GM12878 (cell line): ENCODE results near the gene PHLPP1. TPM values are rescaled to one million over a fixed set of nuclear protein-coding genes. Genes with fewer than 3 reads are reported as not detected.

Experiments
- ATAC-seq: fragments of 200-7000 bp; cut with Tn5 transposase; 3 replicates; pipeline ENCODE4 v1.9.1; 2020; ENCODE audit warnings: mild to moderate bottlenecking, moderate library complexity
- BruUV-seq: library from RNA; stranded (reverse); fragments of 400-500 nt; replicated peaks from 2 replicates; lab custom pipeline; 2021; lab: Mats Ljungman, UMichigan
- CTCF ChIA-PET: fragments of 300-600 bp; sonication (Branson Sonifier 250); formaldehyde crosslinking; extraction: SDS; loops from one replicate; lab custom pipeline; 2021; ENCODE audit warnings: inconsistent platforms; lab: Yijun Ruan, JAX
- POLR2A ChIA-PET: fragments of 350-600 bp; formaldehyde crosslinking; extraction: SDS; loops from one replicate; lab custom pipeline; 2021; ENCODE audit warnings: inconsistent platforms; lab: Charles Lee
- RAD21 ChIA-PET: fragments of 300-600 bp; sonication (Branson Sonifier 250); formaldehyde crosslinking; loops from one replicate; lab custom pipeline; 2023; ENCODE audit warnings: antibody characterized with exemption; ENCODE audit not compliant: unreplicated experiment; lab: Charles Lee
- SMC1A ChIA-PET: fragments of 300-600 bp; sonication (Branson Sonifier 250); formaldehyde crosslinking; loops from one replicate; lab custom pipeline; 2023; ENCODE audit not compliant: unreplicated experiment, uncharacterized antibody; lab: Charles Lee
- DNase-seq: peaks from one replicate; pipeline ENCODE4 v3.0.0-alpha.2; 2011; ENCODE audit warnings: low read depth, low spot score
- FAIRE-seq: peaks from 3 replicates; lab custom pipeline; 2011; peaks lifted over from hg19 to GRCh38; lab: Jason Lieb, UNC
- H2AFZ ChIP-seq: 2 replicates; pipeline ENCODE4 v1.6.0; 2011; ENCODE audit warnings: low read depth, low read length, control low read depth; ENCODE audit not compliant: control insufficient read depth
- H3K27ac ChIP-seq: 2 replicates; pipeline ENCODE4 v1.5.1; 2011; ENCODE audit warnings: control low read depth; ENCODE audit not compliant: control insufficient read depth, insufficient read depth
- H3K27me3 ChIP-seq, 2 experiments: replicated peaks in 1 of 2; 2 replicates each; pipeline versions ENCODE4 v1.6.0 to v1.6.1; 2011; ENCODE audit warnings: low read length in 1 of 2; ENCODE audit not compliant: control insufficient read depth in 2 of 2, insufficient read depth in 2 of 2
- H3K36me3 ChIP-seq, 2 experiments: 2 replicates each; pipeline ENCODE4 v1.5.1; 2011; ENCODE audit warnings: low read length in 1 of 2; ENCODE audit not compliant: control insufficient read depth in 2 of 2, insufficient read depth in 2 of 2
- H3K4me1 ChIP-seq: 2 replicates; pipeline ENCODE4 v1.6.1; 2011; ENCODE audit warnings: mild to moderate bottlenecking, low read length, moderate library complexity, mixed read lengths; ENCODE audit not compliant: control insufficient read depth, insufficient read depth
- H3K4me2 ChIP-seq: 2 replicates; pipeline ENCODE4 v1.6.0; 2011; ENCODE audit warnings: control low read depth; ENCODE audit not compliant: control insufficient read depth, insufficient read depth
- H3K4me3 ChIP-seq: fragments of 200-600 bp; sonication (generic); 2 replicates; pipeline ENCODE4 v1.5.1; 2016
- H3K79me2 ChIP-seq: 2 replicates; pipeline ENCODE4 v1.6.0; 2011; ENCODE audit warnings: low read length; ENCODE audit not compliant: control insufficient read depth, insufficient read depth
- H3K9ac ChIP-seq: 2 replicates; pipeline ENCODE4 v1.8.0; 2011; ENCODE audit warnings: low read length, control low read depth, mixed read lengths; ENCODE audit not compliant: control insufficient read depth, insufficient read depth
- H3K9me3 ChIP-seq: replicated peaks from 3 replicates; pipeline ENCODE4 v1.5.1; 2011; ENCODE audit warnings: mild to moderate bottlenecking, low read length; ENCODE audit not compliant: control insufficient read depth, insufficient read depth
- H4K20me1 ChIP-seq: 2 replicates; pipeline ENCODE4 v1.6.0; 2011; ENCODE audit not compliant: control insufficient read depth, insufficient read depth
- BHLHE40 ChIP-seq, 2 experiments: fragments of 450-650 bp in 1 of 2; IDR thresholded peaks; 2 replicates each; pipeline ENCODE4 v1.6.1; 2011 to 2017; ENCODE audit warnings: low read depth in 2 of 2, borderline replicate concordance in 1 of 2, improper control_type of control experiment in 1 of 2, low read length in 1 of 2, mild to moderate bottlenecking in 1 of 2
- CREB1 ChIP-seq: IDR thresholded peaks from 2 replicates; pipeline ENCODE4 v1.6.1; 2012; ENCODE audit warnings: low read depth, mild to moderate bottlenecking, inconsistent platforms
- CREM ChIP-seq: IDR thresholded peaks from 2 replicates; pipeline ENCODE4 v1.6.1; 2014; ENCODE audit warnings: antibody characterized with exemption, low read depth
- EZH2 ChIP-seq: IDR thresholded peaks from 2 replicates; pipeline ENCODE4 v1.6.1; 2012; ENCODE audit warnings: low read depth, mild to moderate bottlenecking, control low read depth, inconsistent platforms, low read length, borderline replicate concordance; ENCODE audit not compliant: control insufficient read depth
- HCFC1 ChIP-seq: fragments of 150-350 bp; IDR thresholded peaks from 2 replicates; pipeline ENCODE4 v1.6.1; 2014; ENCODE audit warnings: low read length
- IKZF1 ChIP-seq: fragments of 450-650 bp; conservative IDR thresholded peaks from 2 replicates; pipeline ENCODE4 v1.6.1; 2017; ENCODE audit warnings: antibody characterized with exemption, mild to moderate bottlenecking
- IRF4 ChIP-seq: IDR thresholded peaks from 2 replicates; pipeline ENCODE4 v1.6.1; 2011; ENCODE audit warnings: low read depth, low read length
- MYC ChIP-seq: IDR thresholded peaks from 2 replicates; pipeline ENCODE4 v1.6.1; 2011; ENCODE audit warnings: mild to moderate bottlenecking, low read length, moderate library complexity, inconsistent platforms; ENCODE audit not compliant: insufficient read depth, insufficient replicate concordance, insufficient read length, severe bottlenecking
- SIN3A ChIP-seq: IDR thresholded peaks from 2 replicates; pipeline ENCODE4 v1.6.1; 2012; ENCODE audit warnings: low read depth, low read length, improper control_type of control experiment
- TCF12 ChIP-seq: IDR thresholded peaks from 2 replicates; pipeline ENCODE4 v1.6.1; 2011; ENCODE audit warnings: low read depth, mild to moderate bottlenecking, low read length
- WRNIP1 ChIP-seq: IDR thresholded peaks from 2 replicates; pipeline ENCODE4 v1.6.1; 2011; ENCODE audit warnings: low read depth, low read length, improper control_type of control experiment, borderline replicate concordance
- ZBED1 ChIP-seq: IDR thresholded peaks from 2 replicates; pipeline ENCODE4 v1.6.1; 2016; ENCODE audit warnings: borderline replicate concordance
- ZNF274 ChIP-seq: IDR thresholded peaks from one replicate; pipeline ENCODE4 v1.8.0; 2011; ENCODE audit not compliant: insufficient read length, insufficient read depth
- WGBS: methylation state at CpG from one replicate; pipeline ENCODE4 v1.1.6; 2016; ENCODE audit warnings: low lambda C conversion rate; ENCODE audit not compliant: insufficient replicate concordance, insufficient coverage; ENCODE audit errors: missing lambda C conversion rate; 5-methylcytosine and 5-hydroxymethylcytosine counted together
- in situ Hi-C: fragments of 300-500 bp; cut with MboI; formaldehyde crosslinking; loops from 9 replicates; pipeline ENCODE4 v1.14.3; 2018; ENCODE audit warnings: mixed read lengths
- intact Hi-C: fragments of 100-400 bp; cut with micrococcal nuclease; formaldehyde crosslinking; loops from one replicate; pipeline ENCODE4 v1.14.2; 2022; ENCODE audit not compliant: unreplicated experiment
- polyA plus RNA-seq, 11 experiments: library from polyadenylated mRNA; depleted of rRNA in 4 of 11; unstranded in 6 of 11; stranded (reverse) in 5 of 11; fragments of >200 nt; fragmentation: Nextera tagmentation in 4 of 11; fragmentation: Illumina TruSeq in 1 of 11; extraction: Ambion mirVana in 4 of 11; extraction: Trizol in 1 of 11; gene quantifications; 1 replicate in 1 of 11; 2 replicates in 10 of 11; pipeline versions ENCODE4 v1.2.1 to v1.2.3, GENCODE V29; 2011 to 2016; ENCODE audit warnings: inconsistent platforms in 2 of 11, missing spikeins in 2 of 11, low read depth in 1 of 11
- total RNA-seq, 4 experiments: library from RNA; depleted of rRNA in 3 of 4; stranded (reverse); fragments of >200 nt in 3 of 4; fragmentation: Illumina TruSeq in 1 of 4; extraction: Trizol in 1 of 4; gene quantifications; 2 replicates each; pipeline versions ENCODE4 v1.2.1 to v1.2.3, GENCODE V29; 2013 to 2021
- TF ChIP-seq, protein P1 (sequence below): fragments of 450-650 bp; IDR thresholded peaks from 2 replicates; pipeline ENCODE4 v1.6.1; 2014; ENCODE audit warnings: mild to moderate bottlenecking
- TF ChIP-seq, protein P2 (sequence below): fragments of 450-650 bp; formaldehyde crosslinking; IDR thresholded peaks from 2 replicates; pipeline ENCODE4 v1.4.0; 2022; ENCODE audit warnings: mild to moderate bottlenecking, moderate library complexity
- TF ChIP-seq, protein P3 (sequence below): fragments of 450-650 bp; formaldehyde crosslinking; IDR thresholded peaks from 2 replicates; pipeline ENCODE4 v1.4.0; 2020; ENCODE audit warnings: mild to moderate bottlenecking, moderate library complexity

PHLPP1 gene
- total and polyA plus RNA-seq, 10 of the 15 experiments (the other 5 are each of a cell fraction or from before 2014, with no cell fraction given), result 0.42 to 7.0 (median 1.9) TPM

DNA sequence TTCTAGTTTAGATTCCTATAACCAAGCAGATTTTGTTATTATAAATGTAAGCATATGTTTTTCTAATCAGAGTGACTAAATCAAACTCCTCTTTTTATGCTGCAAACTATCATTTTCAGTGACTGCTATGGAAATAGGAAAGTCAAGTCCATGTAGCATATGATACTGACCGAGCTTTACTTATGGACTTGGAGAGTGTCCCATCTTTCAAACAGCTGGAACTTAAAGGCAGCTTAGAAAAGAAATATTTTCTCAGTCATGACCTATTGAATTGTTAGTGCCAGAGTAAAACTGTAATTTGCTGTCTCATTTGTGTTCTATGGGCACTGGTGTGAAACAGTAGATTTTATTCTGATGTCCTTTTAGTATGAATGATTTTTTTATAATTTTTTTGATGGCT lies 76.7 kb downstream of the PHLPP1 start (continued):
- TF ChIP-seq, protein P1, sequence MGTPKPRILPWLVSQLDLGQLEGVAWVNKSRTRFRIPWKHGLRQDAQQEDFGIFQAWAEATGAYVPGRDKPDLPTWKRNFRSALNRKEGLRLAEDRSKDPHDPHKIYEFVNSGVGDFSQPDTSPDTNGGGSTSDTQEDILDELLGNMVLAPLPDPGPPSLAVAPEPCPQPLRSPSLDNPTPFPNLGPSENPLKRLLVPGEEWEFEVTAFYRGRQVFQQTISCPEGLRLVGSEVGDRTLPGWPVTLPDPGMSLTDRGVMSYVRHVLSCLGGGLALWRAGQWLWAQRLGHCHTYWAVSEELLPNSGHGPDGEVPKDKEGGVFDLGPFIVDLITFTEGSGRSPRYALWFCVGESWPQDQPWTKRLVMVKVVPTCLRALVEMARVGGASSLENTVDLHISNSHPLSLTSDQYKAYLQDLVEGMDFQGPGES, result no peak
- TF ChIP-seq, protein P2, sequence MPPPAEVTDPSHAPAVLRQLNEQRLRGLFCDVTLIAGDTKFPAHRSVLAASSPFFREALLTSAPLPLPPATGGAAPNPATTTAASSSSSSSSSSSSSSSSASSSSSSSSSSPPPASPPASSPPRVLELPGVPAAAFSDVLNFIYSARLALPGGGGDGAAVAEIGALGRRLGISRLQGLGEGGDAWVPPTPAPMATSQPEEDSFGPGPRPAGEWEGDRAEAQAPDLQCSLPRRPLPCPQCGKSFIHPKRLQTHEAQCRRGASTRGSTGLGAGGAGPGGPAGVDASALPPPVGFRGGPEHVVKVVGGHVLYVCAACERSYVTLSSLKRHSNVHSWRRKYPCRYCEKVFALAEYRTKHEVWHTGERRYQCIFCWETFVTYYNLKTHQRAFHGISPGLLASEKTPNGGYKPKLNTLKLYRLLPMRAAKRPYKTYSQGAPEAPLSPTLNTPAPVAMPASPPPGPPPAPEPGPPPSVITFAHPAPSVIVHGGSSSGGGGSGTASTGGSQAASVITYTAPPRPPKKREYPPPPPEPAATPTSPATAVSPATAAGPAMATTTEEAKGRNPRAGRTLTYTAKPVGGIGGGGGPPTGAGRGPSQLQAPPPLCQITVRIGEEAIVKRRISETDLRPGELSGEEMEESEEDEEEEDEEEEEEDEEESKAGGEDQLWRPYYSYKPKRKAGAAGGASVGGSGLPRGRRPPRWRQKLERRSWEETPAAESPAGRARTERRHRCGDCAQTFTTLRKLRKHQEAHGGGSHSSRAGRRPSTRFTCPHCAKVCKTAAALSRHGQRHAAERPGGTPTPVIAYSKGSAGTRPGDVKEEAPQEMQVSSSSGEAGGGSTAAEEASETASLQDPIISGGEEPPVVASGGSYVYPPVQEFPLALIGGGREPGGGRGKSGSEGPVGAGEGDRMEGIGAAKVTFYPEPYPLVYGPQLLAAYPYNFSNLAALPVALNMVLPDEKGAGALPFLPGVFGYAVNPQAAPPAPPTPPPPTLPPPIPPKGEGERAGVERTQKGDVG (CRISPR knock-in tag), result no peak
- no peak for TF ChIP-seq WRNIP1
- TF ChIP-seq, all 136 proteins: peak for 0

DNA sequence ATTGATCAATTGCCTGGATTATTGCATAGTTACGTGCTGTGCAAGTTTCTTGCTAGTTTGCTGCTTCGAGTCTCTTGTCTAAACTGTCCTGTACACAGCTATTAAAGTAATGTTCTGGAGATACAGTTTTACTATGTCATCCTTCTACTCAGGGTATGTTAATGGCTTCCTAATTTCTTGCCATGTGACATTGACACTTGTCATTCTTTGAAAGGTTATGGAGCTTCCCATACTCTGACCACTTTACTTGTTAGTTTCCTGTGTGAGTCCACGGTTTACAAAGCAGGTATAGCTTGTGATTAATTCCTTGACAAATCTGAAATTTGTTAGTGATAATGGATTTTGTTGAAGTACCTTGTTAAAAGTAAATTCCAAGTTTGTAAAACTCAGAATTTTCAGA lies 80.5 kb downstream of the PHLPP1 start:
- CTCF ChIA-PET, result interaction anchor here (1.0 to 1.9 kb wide), 2 partner anchors 13 to 81 kb away, joined by 3 to 5 read pairs; partner anchors contain the start of gene PHLPP1
- Histone ChIP-seq H2AFZ (no peak overlapping the region), H3K4me2 (no peak overlapping the region), H3K4me1 (no peaks in the 10 kb centered on the region), H3K27ac (no peak overlapping the region), H3K9ac (no peak overlapping the region), H4K20me1 (no peaks in the 10 kb centered on the region), H3K27me3 (no peaks in the 10 kb centered on the region), H3K4me3 (no peak overlapping the region), H3K79me2 (no peaks in the 10 kb centered on the region), H3K9me3 (no peaks in the 10 kb centered on the region), H3K36me3 (no peaks in the 10 kb centered on the region)
- in situ Hi-C loops, result no loop called here
- SMC1A ChIA-PET, result interaction anchor here (1.0 kb wide), 1 partner anchor 76 kb away, joined by 3 read pairs; no protein-coding TSS in a partner anchor
- RAD21 ChIA-PET, result no interaction called here
- no TSS peak for BruUV-seq
- no peak for ATAC-seq
- 66% methylated on average over 3 of the region's 3 CpGs for WGBS
- POLR2A ChIA-PET, result no interaction called here
- no peak for FAIRE-seq
- no peak for DNase-seq
- intact Hi-C loops, result no loop called here
- TF ChIP-seq MYC, result no peak
- TF ChIP-seq IRF4, result no peak
- no peak for TF ChIP-seq EZH2
- no peak for TF ChIP-seq ZNF274
- no peak for TF ChIP-seq TCF12
- TF ChIP-seq, protein P3, sequence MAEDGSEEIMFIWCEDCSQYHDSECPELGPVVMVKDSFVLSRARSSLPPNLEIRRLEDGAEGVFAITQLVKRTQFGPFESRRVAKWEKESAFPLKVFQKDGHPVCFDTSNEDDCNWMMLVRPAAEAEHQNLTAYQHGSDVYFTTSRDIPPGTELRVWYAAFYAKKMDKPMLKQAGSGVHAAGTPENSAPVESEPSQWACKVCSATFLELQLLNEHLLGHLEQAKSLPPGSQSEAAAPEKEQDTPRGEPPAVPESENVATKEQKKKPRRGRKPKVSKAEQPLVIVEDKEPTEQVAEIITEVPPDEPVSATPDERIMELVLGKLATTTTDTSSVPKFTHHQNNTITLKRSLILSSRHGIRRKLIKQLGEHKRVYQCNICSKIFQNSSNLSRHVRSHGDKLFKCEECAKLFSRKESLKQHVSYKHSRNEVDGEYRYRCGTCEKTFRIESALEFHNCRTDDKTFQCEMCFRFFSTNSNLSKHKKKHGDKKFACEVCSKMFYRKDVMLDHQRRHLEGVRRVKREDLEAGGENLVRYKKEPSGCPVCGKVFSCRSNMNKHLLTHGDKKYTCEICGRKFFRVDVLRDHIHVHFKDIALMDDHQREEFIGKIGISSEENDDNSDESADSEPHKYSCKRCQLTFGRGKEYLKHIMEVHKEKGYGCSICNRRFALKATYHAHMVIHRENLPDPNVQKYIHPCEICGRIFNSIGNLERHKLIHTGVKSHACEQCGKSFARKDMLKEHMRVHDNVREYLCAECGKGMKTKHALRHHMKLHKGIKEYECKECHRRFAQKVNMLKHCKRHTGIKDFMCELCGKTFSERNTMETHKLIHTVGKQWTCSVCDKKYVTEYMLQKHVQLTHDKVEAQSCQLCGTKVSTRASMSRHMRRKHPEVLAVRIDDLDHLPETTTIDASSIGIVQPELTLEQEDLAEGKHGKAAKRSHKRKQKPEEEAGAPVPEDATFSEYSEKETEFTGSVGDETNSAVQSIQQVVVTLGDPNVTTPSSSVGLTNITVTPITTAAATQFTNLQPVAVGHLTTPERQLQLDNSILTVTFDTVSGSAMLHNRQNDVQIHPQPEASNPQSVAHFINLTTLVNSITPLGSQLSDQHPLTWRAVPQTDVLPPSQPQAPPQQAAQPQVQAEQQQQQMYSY (CRISPR knock-in tag), result no peak
- TF ChIP-seq CREB1, result no peak
- no peak for TF ChIP-seq CREM
- TF ChIP-seq SIN3A, result no peak
- TF ChIP-seq IKZF1, result no peak
- no peak for TF ChIP-seq ZBED1
- no peak for TF ChIP-seq HCFC1
- TF ChIP-seq BHLHE40 (IDR thresholded peaks at IDR 0.05; ENCODE audit: borderline replicate concordance in 1 of 2, low read depth in 2 of 2, low read length in 1 of 2), result no peak
